ENCODE measurements around the gene ANKRD11.

The ANKRD11 gene

DNA sequence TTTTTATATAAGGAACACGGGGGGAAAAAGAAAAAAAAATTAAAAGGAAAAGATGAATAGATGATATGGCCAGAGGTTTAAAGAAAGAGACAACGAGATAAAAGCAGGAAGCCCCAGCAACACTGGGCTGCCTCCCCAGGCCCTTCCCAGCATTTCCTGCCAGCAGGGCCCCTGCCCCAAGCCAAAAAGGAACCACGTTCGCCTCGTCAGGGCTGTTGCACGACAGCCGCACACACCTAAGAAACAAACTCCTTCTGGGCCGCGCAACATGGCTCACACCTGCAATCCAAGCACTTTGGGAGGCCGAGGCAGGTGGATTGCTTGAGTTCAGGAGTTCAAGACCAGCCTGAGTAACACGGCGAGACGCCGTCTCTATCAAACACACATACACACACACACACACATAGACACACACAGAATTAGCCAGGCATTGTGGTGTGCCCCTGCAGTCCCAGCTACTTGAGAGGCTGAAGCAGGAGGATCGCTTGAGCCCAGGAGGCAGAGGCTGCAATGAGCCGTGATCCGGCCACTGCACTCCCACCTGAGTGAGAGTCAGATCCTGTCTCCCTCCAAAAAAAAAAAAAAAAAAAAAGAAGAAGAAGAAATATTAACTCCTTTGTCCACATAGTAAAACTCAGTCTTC, 83.0 kb downstream of the ANKRD11 start:
- no peak for ATAC-seq (ENCODE audit: low read depth)
- Histone ChIP-seq H3K27ac (ENCODE audit: poor library complexity, severe bottlenecking) (peak overlapping the region; percentile 59), H3K27me3 (ENCODE audit: insufficient read depth, poor library complexity, severe bottlenecking) (no peaks in the 10 kb centered on the region), H3K4me1 (ENCODE audit: insufficient read depth, poor library complexity, severe bottlenecking) (peaks cover 47% of the 10 kb centered on the region), H3K36me3 (ENCODE audit: low read depth) (0 out of 2 replicates have a peak, but pooled peaks cover 5% of the 10 kb centered on the region), H3K4me3 (ENCODE audit: severe bottlenecking) (no peak overlapping the region), H3K9me3 (ENCODE audit: severe bottlenecking) (no peaks in the 10 kb centered on the region)
- TF ChIP-seq CTCF (IDR thresholded peaks at IDR 0.05; ENCODE audit: poor library complexity, severe bottlenecking) = no peak
- DNase-seq (ENCODE audit: low spot score) = no peak

DNA sequence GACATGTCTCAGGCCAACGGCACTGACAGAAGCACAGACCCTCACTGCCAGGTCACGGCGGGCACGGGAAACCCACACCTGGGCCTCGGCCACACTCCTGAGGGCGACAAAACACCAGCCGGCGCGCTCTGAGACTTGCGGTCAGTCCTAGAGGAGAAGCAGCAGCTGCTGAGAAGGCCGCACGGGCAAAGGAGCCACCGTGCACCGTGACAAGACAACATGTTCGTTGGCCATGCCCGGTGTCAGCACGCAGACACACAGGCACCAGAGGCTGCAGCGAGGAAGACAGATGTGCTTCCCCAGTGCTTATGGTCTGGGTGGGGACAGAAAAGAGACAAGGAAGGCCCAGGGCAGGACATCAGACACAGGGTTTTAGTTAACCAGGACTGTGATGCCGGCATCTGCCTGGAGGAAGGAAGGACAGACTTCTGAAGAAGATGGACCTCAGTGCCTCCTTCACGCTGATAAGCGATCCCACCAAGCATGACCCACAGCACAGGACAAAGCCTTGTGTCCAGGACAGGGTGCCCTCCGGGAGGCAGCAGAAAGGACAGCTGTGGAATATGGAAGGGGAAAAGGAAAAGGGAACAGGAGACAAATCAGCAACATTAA, 84.0 kb downstream of the ANKRD11 start:
- TF ChIP-seq CTCF (IDR thresholded peaks at IDR 0.05; ENCODE audit: poor library complexity, severe bottlenecking) = no peak
- no peaks in the 10 kb centered on the region for H3K27me3 ChIP-seq (ENCODE audit: insufficient read depth, poor library complexity, severe bottlenecking)
- H3K36me3 ChIP-seq (ENCODE audit: low read depth) = 0 out of 2 replicates have a peak, but pooled peaks cover 9% of the 10 kb centered on the region
- H3K9me3 ChIP-seq (ENCODE audit: severe bottlenecking) = no peaks in the 10 kb centered on the region
- DNase-seq (ENCODE audit: low spot score) (no peak), ATAC-seq (ENCODE audit: low read depth) (no peak)
- H3K4me1 ChIP-seq (ENCODE audit: insufficient read depth, poor library complexity, severe bottlenecking) = peaks cover 44% of the 10 kb centered on the region
- H3K27ac ChIP-seq (ENCODE audit: poor library complexity, severe bottlenecking) = peak overlapping the region; percentile 59
- H3K4me3 ChIP-seq (ENCODE audit: severe bottlenecking) = no peak overlapping the region

- peaks cover 27% of the 10 kb centered on the region for H3K4me1 ChIP-seq (ENCODE audit: insufficient read depth, poor library complexity, severe bottlenecking)
- 0 out of 2 replicates have a peak, but pooled peaks cover 9% of the 10 kb centered on the region for H3K36me3 ChIP-seq (ENCODE audit: low read depth)
- H3K27me3 ChIP-seq (ENCODE audit: insufficient read depth, poor library complexity, severe bottlenecking) = no peaks in the 10 kb centered on the region
- H3K27ac ChIP-seq (ENCODE audit: poor library complexity, severe bottlenecking) = peak overlapping the region; percentile 37
- no peak for TF ChIP-seq CTCF (IDR thresholded peaks at IDR 0.05; ENCODE audit: poor library complexity, severe bottlenecking)
- ATAC-seq (ENCODE audit: low read depth) (peak; percentile 54), DNase-seq (ENCODE audit: low spot score) (no peak)
- no peaks in the 10 kb centered on the region for H3K9me3 ChIP-seq (ENCODE audit: severe bottlenecking)
- no peak overlapping the region for H3K4me3 ChIP-seq (ENCODE audit: severe bottlenecking)
Measured at GRCh38 chr16:89404561-89404960, 85.8 kb downstream of the ANKRD11 start.

DNA sequence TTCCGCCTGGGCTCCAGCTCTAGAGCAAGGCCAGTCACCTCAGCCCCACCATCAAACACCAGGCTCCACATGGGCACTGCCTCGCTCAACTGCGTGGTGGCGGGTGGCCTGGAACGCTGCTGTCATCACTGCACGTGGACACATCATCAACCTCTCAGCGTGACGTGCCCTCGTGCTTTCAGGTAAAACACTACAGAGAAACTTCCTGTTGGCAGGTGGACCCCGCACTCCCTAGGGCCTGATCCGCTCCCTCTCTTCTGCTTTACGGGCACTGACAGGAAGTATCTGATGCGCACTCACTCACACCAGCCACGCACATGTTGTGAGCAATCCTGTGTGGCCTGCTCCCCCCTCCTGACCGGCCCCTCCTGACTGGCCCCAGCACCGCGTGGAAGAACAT, 87.4 kb downstream of the ANKRD11 start:
- Histone ChIP-seq H3K4me1 (ENCODE audit: insufficient read depth, poor library complexity, severe bottlenecking) (peaks cover 17% of the 10 kb centered on the region), H3K27me3 (ENCODE audit: insufficient read depth, poor library complexity, severe bottlenecking) (no peaks in the 10 kb centered on the region), H3K9me3 (ENCODE audit: severe bottlenecking) (no peaks in the 10 kb centered on the region), H3K36me3 (ENCODE audit: low read depth) (0 out of 2 replicates have a peak, but pooled peaks cover 14% of the 10 kb centered on the region), H3K4me3 (ENCODE audit: severe bottlenecking) (no peak overlapping the region), H3K27ac (ENCODE audit: poor library complexity, severe bottlenecking) (no peak overlapping the region)
- DNase-seq (ENCODE audit: low spot score) (no peak), ATAC-seq (ENCODE audit: low read depth) (no peak)
- no peak for TF ChIP-seq CTCF (IDR thresholded peaks at IDR 0.05; ENCODE audit: poor library complexity, severe bottlenecking)
